KBM-7 (cell line): ENCODE measurements around the gene SFMBT1.
"Not testable (repeated sequence)": the region's sequence is repeated elsewhere in the genome, so short reads cannot be mapped to it uniquely, and the experiment has no call there.

Experiments
- DNase-seq: peaks from one replicate; pipeline ENCODE4 v3.0.0-alpha.2; 2015
- in situ Hi-C: fragments of 300-500 bp; cut with MboI; formaldehyde crosslinking; loops from 2 replicates; pipeline ENCODE4 v1.14.3; 2020; ENCODE audit warnings: low sequenced_read_pairs, low pct_unique_long_range_greater_than_20kb, mixed read lengths

The SFMBT1 gene

GRCh38 chr3:53074366-53074696, 28.5 kb upstream of the SFMBT1 start:
- no peak for DNase-seq
- in situ Hi-C loops = no loop called here

DNA sequence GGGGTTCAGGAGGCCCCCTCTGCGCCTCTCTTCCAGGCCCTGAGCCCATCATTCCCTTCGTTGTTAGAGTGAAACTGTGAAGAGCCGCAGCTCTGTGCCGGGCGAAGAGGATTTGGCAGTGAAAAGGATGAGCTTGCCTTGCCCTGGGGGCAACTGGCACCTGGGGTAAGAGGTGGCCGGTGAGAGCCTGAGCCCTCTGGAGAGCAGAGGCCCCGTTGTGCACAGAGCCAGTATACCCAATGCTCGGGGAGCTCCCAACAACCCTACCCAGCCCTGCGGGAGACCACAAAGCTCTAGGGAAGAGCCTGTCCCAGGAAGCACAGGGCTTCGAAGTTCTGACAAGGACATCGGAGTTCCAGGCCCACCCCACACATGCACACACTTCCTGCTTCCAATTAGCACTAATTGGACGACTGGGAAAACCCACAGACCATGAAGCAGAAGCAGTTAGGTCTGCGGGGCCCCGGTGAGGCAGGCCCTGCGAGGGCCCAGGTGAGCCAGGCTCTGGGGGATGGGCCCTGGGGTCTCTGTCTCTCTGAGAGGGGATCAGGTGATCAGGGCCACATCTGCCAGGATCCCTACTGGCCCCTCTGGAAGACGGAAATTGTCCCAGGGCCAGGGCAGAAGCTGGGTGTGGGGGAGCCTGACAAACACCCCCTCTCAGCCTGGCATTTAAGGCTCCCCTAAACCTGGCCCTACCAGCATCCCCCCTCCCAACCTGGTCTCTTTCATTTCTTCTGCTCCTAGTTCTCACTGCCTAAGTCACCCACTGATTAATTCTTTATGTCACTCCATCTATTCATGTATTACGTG, 27.9 kb upstream of the SFMBT1 start:
- no peak for DNase-seq
- in situ Hi-C loops = no loop called here

- DNase-seq = peak; percentile 89
- in situ Hi-C loops = no loop called here
Observed at GRCh38 chr3:53072653-53073552, 27.0 kb upstream of the SFMBT1 start.

- in situ Hi-C loops = no loop called here
Observed at GRCh38 chr3:53071882-53072431, 26.1 kb upstream of the SFMBT1 start.

DNA sequence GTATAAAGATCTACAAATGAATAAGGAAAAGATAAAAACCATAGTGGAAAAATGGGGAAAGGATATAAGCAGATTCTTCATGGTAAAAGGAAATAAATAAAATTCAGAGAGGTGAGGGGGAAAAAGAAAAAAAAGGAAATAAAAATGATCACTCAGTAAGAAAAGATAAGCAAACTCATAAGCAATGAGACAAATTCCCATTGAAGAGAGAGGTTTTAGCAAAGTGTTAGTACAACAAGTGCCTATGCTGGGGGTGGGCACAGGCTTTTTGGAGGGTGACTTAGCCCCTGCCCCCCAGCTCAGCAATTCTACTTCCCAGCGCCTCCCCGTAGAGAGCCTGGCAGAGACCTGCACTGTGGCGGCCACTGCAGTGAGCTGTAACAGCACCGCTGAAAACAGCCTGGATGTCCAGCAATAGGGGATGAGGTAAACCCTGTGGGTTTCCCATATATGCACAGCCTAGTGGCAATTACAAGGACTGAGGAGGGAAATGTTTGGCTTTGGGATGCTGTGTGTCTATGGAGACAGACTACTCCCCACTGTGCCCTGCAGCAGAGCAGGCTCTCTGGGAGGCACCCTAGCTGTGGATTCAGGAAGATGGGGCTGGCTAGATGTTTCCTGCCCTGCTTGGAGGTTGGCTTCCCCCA, 23.7 kb upstream of the SFMBT1 start:
- in situ Hi-C loops = no loop called here
- no peak for DNase-seq

More at GRCh38 chr3:53071882-53072431, 26.1 kb upstream of the SFMBT1 start:
- no peak for DNase-seq

DNA sequence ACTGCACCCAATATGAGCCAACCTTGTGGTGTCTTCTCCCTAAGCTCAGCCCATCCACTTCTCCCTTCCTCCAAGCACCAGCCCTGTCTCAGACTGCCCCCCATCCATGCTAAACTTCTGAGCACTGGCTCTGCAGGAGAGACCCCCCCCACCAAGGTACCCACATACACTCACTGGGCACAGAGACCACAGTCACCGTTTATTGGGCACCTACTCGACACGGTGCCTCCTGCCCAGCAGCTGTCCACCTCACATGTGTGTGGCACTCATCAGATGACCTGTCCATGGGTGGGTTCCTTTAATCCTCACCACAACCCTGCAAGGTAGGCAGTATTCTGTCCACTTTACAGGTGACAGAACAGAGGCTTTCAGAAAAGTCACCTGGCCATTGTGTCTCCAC, 22.3 kb upstream of the SFMBT1 start:
- in situ Hi-C loops = no loop called here
- no peak for DNase-seq

DNA sequence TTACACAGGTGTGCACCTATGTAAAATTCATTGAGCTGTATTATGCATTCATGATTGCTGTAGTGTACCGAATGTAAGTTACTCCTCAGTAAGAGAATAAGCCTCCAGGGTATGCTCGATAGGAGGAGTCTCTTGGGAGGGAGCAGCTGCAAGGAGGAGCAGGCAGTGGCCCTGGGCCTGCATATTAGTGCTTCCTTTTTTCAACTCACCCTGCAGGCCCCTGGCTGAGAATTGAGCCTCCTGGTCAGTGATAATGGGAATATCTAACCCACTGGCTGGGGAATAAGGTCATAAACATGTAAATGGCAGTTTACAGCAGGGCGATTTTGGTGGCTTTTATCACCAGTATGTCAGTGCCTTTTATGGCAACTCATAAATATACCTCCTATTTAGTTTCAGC, 21.7 kb upstream of the SFMBT1 start:
- DNase-seq = no peak
- in situ Hi-C loops = no loop called here

- DNase-seq = no peak
- in situ Hi-C loops = no loop called here
Observed at GRCh38 chr3:53065841-53066480, 20.1 kb upstream of the SFMBT1 start.

DNA sequence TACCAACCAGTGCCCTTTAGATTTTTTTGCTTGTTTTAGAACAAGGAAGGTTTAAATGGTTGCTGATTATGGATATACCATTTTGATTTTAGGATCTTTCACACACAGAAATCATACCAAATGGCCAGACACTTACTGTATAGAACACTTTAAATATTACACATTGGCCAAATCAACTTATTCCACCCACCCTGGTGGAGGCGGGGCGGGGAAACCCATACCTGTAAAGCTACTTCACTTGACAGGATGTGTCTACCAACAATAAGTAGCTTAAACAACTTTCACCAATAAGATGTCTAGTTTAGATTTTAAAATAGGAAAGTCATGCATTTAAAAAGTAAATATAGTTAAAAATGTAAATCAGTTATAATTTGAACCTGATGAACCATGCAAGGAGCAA, 17.0 kb upstream of the SFMBT1 start:
- in situ Hi-C loops = no loop called here
- no peak for DNase-seq

- in situ Hi-C loops = no loop called here
- peak; percentile 42 for DNase-seq
Observed at GRCh38 chr3:53056442-53056841, 10.6 kb upstream of the SFMBT1 start.

- in situ Hi-C loops, DNase-seq: not testable (repeated sequence)
Observed at GRCh38 chr3:53054233-53054632, 8.4 kb upstream of the SFMBT1 start.

DNA sequence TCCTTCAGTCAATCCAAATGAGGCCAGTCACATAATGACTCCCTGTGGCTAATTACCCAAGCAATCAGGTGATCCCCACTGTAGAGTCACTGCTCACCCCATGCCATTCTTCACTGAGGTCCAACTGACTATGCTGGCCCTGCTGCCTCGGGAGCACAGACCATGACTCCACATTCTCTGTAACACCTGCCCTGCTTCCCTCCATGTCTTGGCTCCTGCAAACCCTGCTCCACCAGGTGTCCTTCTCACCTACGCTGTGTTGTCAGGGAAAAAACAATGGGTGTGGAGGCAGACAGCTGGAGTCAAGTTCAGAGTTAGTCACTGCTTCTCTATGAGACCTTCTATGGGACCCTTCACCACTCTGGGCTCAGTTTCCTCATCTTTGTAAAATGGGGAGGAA, 6.1 kb upstream of the SFMBT1 start:
- DNase-seq = no peak
- in situ Hi-C loops = no loop called here

- DNase-seq = no peak
- in situ Hi-C loops = no loop called here
Observed at GRCh38 chr3:53049987-53050386, 4.1 kb upstream of the SFMBT1 start.

DNA sequence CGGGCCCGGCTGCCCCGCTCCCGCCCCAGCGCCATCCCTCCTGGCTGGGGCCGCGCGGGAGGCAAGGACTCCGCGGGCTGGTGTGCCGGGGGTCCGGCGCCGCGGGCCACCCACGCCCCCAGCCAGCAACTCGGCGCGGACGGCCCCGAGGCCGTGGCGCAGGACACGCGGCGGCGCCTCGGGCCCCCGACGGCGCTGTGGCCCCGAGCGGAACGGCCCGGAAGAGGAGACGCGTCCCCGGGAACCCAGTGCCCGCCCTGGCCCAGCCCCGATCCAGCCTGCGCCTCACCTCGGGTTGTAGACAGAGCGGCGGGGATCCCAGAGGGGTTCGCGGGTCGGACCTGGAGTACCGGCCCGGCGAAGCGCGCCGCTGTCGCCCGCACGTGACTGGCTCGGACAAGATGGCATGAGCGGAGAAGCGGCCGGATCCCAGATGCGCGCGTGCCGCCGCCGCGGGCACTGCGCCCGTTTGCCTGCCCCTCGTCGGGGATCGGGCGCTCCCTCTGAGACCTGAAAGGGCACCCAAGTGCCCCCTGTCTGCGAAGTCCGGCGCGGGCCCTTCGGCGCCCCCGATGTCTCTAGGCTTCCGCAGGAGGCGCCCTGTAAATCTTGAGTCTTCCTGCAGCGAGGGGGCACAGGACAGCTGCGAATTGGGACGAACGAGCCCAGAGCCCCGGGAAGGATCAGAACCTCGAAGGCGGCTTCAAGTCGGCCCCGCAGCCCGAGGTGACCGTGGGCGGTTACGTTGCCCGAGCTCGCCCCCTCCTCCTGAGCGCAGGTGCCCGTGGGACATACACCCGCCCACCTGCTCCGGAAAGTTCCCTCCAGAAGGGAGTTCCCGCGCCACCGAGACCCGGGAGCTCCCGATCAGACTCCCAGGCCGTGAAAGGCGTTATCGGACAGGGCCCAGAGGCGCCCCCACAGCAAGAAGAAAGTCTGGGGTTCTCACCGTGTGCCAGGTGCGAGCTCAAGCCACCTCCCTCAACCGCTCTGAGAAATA, 598 bp upstream of the SFMBT1 start:
- in situ Hi-C loops = no loop called here
- DNase-seq = no peak

GRCh38 chr3:53044711-53045517, 959 bp downstream of the SFMBT1 start:
- DNase-seq = peak; percentile 60
- in situ Hi-C loops = no loop called here

GRCh38 chr3:53044371-53044710, 1.5 kb downstream of the SFMBT1 start:
- DNase-seq = no peak
- in situ Hi-C loops = no loop called here

GRCh38 chr3:53043738-53044137, 2.1 kb downstream of the SFMBT1 start:
- in situ Hi-C loops = no loop called here
- peak; percentile 16 for DNase-seq
